Measurements from ENCODE around the gene CCNJL.
A peak's percentile ranks its signal among the peaks of the same experiment; 100 is the strongest.

The CCNJL gene, protein sequence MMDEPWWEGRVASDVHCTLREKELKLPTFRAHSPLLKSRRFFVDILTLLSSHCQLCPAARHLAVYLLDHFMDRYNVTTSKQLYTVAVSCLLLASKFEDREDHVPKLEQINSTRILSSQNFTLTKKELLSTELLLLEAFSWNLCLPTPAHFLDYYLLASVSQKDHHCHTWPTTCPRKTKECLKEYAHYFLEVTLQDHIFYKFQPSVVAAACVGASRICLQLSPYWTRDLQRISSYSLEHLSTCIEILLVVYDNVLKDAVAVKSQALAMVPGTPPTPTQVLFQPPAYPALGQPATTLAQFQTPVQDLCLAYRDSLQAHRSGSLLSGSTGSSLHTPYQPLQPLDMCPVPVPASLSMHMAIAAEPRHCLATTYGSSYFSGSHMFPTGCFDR

DNA sequence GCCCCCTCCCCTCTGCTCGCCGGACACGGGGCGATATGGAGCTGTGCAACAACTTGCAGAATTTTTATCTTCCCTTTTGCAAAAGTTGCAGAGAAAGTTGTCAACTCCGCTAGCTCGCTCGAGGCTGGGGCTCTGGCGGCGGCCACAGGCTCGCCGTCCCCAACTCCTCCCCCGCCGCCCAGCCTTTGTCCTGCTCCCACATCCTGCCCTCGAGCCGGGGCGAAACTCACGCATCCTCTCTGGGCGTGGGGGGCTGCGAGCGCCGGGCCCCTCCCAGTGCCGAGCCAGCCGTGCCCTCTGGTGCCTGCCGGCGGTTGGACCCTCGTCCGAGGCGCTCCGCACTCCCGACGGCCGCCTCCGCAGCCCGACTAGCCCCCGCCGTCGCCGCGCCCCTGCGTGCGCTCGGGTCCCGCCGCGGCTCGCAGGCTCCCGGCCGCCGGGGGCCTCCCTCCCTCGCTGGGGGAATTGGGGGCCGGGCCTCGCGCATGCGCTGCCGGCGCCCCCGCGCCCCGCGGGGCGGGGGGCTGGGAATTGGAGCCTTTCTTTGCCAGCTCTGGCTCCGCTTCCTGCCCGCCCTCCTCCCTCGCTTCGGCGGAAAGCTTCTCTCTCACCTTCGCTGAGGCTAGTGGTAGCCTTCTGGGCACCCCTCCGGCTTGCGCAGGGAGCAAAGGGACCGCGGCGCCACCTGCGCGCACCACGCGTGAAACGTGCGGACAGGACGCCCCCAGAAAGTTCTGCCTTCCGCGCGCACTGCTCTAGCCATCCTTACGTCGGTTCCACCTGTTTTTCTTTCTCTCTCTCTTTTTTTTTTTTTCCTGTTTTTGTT is at the start of gene CCNJL:
CCNJL (minus strand) TSS at position 431 of the 826 bp plus-strand sequence. CDS start 641 bp downstream, outside the sequence.
- Histone ChIP-seq H3K36me3 (ENCODE audit: control insufficient read depth, insufficient read depth, low read length) (no peaks in the 10 kb centered on the region), H3K9ac (ENCODE audit: low read length) (no peak within 1 kb of the TSS), H3K27ac (ENCODE audit: low read depth, low read length) (no peak within 1 kb of the TSS), H3K27me3 (ENCODE audit: control insufficient read depth, insufficient read depth, low read length) (peaks cover 5% of the 10 kb centered on the region), H3K4me1 (ENCODE audit: control insufficient read depth, insufficient read depth, low read length) (no peaks in the 10 kb centered on the region), H3K4me3 (ENCODE audit: low read length) (peak within 1 kb of the TSS; percentile 73)

DNA sequence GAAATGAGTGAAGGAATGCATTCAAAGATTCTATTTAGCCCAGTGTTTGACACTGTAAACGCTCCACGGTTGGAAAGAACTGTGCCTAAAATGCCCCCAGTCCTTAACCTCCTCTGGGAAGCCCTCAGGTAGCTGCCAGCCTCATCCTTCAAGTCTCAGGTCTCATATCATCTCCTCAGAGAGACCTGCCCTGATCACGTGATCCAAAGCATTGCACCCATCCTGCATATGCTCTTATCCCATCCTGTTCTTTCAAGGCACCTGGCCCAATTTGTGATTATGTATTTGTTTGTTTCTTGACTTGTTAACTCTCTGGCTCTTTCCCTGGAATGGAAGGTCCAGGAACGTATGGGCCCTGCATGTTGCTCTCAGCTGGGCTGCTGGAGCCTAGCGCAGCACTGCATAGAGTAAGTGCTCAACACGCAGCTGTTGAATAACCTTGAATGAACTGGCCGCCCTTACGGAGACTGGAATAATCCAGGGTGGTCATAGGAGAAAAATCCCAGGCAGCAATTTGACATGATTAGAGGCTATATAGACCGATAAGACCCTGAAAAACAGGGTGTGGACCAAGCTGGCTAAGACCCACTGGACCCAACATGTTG is 49.4 kb upstream of the CCNJL start:
- H3K27me3 ChIP-seq (ENCODE audit: control insufficient read depth, insufficient read depth, low read length) = no peaks in the 10 kb centered on the region
- peaks cover 7% of the 10 kb centered on the region for H3K4me1 ChIP-seq (ENCODE audit: control insufficient read depth, insufficient read depth, low read length)
- H3K27ac ChIP-seq (ENCODE audit: low read depth, low read length) = no peak overlapping the region
- H3K4me3 ChIP-seq (ENCODE audit: low read length) = no peak overlapping the region
- no peaks in the 10 kb centered on the region for H3K36me3 ChIP-seq (ENCODE audit: control insufficient read depth, insufficient read depth, low read length)
- H3K9ac ChIP-seq (ENCODE audit: low read length) = no peak overlapping the region

DNA sequence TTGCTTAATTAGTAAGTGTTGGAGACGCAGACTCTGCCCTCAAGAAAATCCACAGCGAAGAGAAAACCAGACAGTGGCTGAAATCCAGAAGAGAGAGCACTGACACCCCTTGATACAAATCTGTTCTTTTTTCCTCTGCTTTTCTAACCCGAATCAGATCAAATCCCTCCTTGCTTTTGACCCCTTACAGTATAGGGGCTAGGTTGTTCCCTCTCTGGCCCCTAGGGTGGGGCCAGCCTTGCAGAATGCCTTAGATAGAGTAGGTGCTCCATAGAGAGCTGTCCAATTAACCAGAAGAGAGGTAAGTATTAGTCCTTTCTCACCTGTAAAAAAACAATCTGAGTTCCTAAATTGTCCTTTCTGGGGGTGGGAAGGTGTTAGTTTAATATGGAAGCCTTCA is 47.9 kb upstream of the CCNJL start:
- peaks cover 7% of the 10 kb centered on the region for H3K4me1 ChIP-seq (ENCODE audit: control insufficient read depth, insufficient read depth, low read length)
- no peak overlapping the region for H3K27ac ChIP-seq (ENCODE audit: low read depth, low read length)
- no peaks in the 10 kb centered on the region for H3K27me3 ChIP-seq (ENCODE audit: control insufficient read depth, insufficient read depth, low read length)
- no peak overlapping the region for H3K4me3 ChIP-seq (ENCODE audit: low read length)
- H3K9ac ChIP-seq (ENCODE audit: low read length) = no peak overlapping the region
- no peaks in the 10 kb centered on the region for H3K36me3 ChIP-seq (ENCODE audit: control insufficient read depth, insufficient read depth, low read length)

DNA sequence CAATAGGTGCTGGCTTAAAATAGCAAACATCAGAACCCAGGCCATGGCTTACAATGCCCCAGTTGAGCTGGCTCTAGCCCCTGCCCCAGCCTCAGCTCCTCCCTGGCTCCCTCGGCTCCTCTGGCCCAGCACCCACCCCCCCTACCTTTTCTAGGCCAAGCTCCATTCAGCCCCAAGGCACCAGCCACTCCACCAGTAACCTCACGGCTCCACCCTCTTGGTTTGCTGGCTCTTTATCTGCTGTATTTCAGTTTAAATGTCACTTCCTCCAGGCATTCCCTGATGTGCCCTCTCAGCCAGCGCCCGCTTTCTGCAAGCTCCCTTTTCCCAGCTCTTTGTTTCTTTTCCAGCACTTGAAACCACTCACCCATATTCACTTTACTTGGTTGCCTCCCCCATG is 47.5 kb upstream of the CCNJL start:
- no peaks in the 10 kb centered on the region for H3K27me3 ChIP-seq (ENCODE audit: control insufficient read depth, insufficient read depth, low read length)
- no peak overlapping the region for H3K27ac ChIP-seq (ENCODE audit: low read depth, low read length)
- H3K4me1 ChIP-seq (ENCODE audit: control insufficient read depth, insufficient read depth, low read length) = peaks cover 7% of the 10 kb centered on the region
- no peak overlapping the region for H3K4me3 ChIP-seq (ENCODE audit: low read length)
- H3K9ac ChIP-seq (ENCODE audit: low read length) = no peak overlapping the region
- no peaks in the 10 kb centered on the region for H3K36me3 ChIP-seq (ENCODE audit: control insufficient read depth, insufficient read depth, low read length)

DNA sequence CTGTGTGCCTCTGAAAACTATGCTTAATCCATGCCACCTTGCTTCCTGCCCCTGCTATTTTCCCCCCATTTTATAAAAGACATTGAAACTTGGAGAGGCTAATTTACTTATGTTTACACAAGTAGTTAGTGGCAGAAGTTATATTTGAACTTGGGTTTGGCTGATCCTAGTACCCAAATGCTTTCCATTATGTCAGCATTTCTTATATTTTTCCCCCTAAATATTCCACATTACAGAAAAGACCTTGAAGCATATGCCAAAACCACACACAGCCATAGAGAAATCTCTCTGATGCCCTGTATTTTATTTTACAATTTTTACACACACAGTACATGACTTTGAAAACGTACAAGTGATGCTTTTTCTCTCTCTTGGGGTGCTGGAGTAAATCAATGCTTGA is 46.9 kb upstream of the CCNJL start:
- no peak overlapping the region for H3K27ac ChIP-seq (ENCODE audit: low read depth, low read length)
- no peak overlapping the region for H3K9ac ChIP-seq (ENCODE audit: low read length)
- no peaks in the 10 kb centered on the region for H3K36me3 ChIP-seq (ENCODE audit: control insufficient read depth, insufficient read depth, low read length)
- H3K4me3 ChIP-seq (ENCODE audit: low read length) = no peak overlapping the region
- no peaks in the 10 kb centered on the region for H3K27me3 ChIP-seq (ENCODE audit: control insufficient read depth, insufficient read depth, low read length)
- H3K4me1 ChIP-seq (ENCODE audit: control insufficient read depth, insufficient read depth, low read length) = peaks cover 7% of the 10 kb centered on the region

DNA sequence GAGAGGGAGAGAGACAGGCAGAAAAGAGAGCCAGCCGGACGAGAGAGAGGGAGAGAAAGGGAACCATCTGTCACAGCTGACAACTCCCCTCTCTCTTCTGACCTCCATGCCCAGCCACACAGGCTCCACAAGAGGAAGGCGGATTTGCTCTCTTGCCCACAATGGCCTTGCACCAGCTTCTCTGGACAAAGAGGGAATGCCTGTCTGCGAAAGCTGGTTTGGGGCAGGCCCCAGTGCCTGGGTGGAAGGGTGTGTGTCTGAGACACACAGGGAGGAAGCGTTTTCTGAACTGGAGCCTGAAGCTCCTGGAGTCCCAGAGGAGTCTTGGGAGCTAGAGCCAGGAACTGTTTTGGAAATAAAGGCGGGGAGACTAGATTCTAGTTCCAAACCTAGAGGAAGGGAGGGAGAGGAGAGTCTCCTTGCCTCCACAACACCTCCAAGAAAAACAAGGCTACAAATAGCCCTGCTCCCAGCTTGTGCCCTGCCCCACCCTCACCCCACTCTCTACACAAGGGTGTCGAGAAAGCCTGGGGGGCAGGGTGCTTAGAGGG is 45.6 kb upstream of the CCNJL start:
- H3K4me3 ChIP-seq (ENCODE audit: low read length) = peak overlapping the region; percentile 26
- peak overlapping the region; percentile 53 for H3K27ac ChIP-seq (ENCODE audit: low read depth, low read length)
- peaks cover 5% of the 10 kb centered on the region for H3K4me1 ChIP-seq (ENCODE audit: control insufficient read depth, insufficient read depth, low read length)
- no peak overlapping the region for H3K9ac ChIP-seq (ENCODE audit: low read length)
- H3K27me3 ChIP-seq (ENCODE audit: control insufficient read depth, insufficient read depth, low read length) = no peaks in the 10 kb centered on the region
- H3K36me3 ChIP-seq (ENCODE audit: control insufficient read depth, insufficient read depth, low read length) = no peaks in the 10 kb centered on the region

DNA sequence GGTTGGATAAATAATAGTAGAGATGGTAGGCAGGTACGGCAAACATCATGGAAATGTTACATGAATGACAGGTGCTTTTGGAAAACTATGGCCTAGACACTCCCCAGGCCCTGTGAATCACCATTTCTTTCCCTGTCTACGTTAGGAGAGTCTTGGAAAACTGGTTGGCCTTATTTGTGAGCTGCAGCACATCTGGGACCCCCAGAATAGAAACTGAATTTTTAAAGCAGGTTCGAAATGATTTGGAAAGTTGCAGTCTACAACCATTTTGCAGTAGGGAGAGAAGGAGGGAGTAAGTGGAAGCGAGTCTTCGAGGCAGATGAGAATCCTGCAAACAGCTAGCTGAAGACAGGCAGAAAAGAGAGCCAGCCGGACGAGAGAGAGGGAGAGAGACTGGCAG is 45.0 kb upstream of the CCNJL start:
- H3K36me3 ChIP-seq (ENCODE audit: control insufficient read depth, insufficient read depth, low read length) = no peaks in the 10 kb centered on the region
- peak overlapping the region; percentile 26 for H3K4me3 ChIP-seq (ENCODE audit: low read length)
- no peak overlapping the region for H3K9ac ChIP-seq (ENCODE audit: low read length)
- H3K4me1 ChIP-seq (ENCODE audit: control insufficient read depth, insufficient read depth, low read length) = peaks cover 5% of the 10 kb centered on the region
- H3K27me3 ChIP-seq (ENCODE audit: control insufficient read depth, insufficient read depth, low read length) = no peaks in the 10 kb centered on the region
- H3K27ac ChIP-seq (ENCODE audit: low read depth, low read length) = peak overlapping the region; percentile 53

DNA sequence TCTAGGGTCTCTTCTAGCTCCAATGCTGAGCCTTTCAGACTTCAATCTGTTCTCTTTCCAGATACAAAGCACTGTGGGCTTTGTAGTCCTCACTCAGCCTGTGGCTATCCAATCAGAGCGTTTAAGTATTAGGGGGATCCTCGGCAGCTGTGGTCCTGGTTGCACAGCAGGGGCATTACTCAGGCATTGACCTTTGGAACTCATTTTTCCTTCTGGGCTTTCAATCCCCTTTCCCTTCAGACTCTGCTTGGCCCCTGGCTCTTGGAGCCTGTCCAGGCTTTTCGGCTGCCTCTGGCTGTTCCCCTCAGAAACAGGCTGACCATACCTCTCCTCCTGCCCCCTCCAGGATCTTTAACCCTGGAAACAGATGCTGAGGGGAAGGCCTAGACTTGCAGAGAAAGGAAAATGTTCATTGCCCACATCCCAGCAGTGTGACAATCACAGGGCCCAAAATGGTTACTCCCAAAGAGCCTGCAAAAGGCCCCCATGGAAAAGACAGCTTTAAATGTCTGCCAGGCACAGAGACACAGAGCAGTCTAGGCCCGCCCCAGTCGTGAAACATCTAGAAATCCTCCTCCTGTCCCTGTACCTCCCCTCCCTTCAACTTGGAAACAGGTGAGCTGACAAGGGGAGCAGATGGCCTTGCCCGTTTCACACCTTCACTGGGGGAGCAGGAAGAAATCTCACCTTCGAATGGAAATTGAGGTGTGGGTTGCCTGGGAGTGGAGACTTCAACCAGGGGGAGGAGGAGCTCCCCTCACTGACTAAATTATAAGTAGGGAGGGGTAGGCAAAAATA is 44.4 kb upstream of the CCNJL start:
- Histone ChIP-seq H3K36me3 (ENCODE audit: control insufficient read depth, insufficient read depth, low read length) (no peaks in the 10 kb centered on the region), H3K9ac (ENCODE audit: low read length) (no peak overlapping the region), H3K4me3 (ENCODE audit: low read length) (no peak overlapping the region), H3K27ac (ENCODE audit: low read depth, low read length) (peak overlapping the region; percentile 53), H3K27me3 (ENCODE audit: control insufficient read depth, insufficient read depth, low read length) (no peaks in the 10 kb centered on the region), H3K4me1 (ENCODE audit: control insufficient read depth, insufficient read depth, low read length) (peaks cover 5% of the 10 kb centered on the region)

DNA sequence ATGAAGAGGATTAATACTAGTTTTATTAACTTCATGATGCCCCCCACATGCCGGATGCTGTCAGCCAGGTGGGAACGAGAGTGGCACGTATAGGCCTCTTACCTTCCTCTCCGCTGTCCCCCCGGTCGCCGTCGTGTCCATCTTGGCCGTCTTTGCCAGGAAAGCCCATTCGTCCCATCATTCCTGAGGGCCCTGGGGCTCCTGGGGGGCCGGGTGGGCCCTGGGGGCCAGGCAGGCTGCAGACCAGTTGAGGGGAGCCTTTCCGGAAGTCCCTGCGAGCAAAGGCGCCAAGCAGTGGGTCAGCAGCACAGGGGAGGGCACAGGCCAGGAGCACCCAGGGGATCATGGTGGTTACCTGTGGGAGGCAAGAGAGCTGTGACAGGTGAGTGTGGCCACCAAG is 42.3 kb upstream of the CCNJL start:
- peaks cover 5% of the 10 kb centered on the region for H3K4me1 ChIP-seq (ENCODE audit: control insufficient read depth, insufficient read depth, low read length)
- no peaks in the 10 kb centered on the region for H3K36me3 ChIP-seq (ENCODE audit: control insufficient read depth, insufficient read depth, low read length)
- H3K4me3 ChIP-seq (ENCODE audit: low read length) = no peak overlapping the region
- H3K27me3 ChIP-seq (ENCODE audit: control insufficient read depth, insufficient read depth, low read length) = no peaks in the 10 kb centered on the region
- H3K27ac ChIP-seq (ENCODE audit: low read depth, low read length) = no peak overlapping the region
- H3K9ac ChIP-seq (ENCODE audit: low read length) = no peak overlapping the region

DNA sequence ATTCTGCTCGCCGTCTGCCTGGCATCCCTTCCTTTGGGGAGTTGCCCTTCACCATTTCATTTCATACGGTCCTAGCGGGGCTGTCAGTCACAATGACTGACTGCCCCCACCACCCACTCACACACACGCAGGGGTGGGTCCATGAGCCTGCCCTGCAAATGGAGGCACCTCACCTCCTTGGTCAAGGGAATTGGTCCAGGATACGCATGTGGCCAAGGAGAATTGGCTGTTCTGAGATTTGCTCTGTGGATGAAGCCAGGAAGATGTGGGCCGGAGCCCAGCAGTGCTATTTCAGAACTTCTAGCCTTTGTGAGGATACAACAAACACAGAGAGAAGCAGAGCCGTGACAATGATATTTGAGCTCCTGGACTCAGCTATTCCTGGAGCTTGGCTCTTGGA is 41.0 kb upstream of the CCNJL start:
- Histone ChIP-seq H3K4me3 (ENCODE audit: low read length) (no peak overlapping the region), H3K36me3 (ENCODE audit: control insufficient read depth, insufficient read depth, low read length) (no peaks in the 10 kb centered on the region), H3K4me1 (ENCODE audit: control insufficient read depth, insufficient read depth, low read length) (peaks cover 5% of the 10 kb centered on the region), H3K27me3 (ENCODE audit: control insufficient read depth, insufficient read depth, low read length) (no peaks in the 10 kb centered on the region), H3K9ac (ENCODE audit: low read length) (no peak overlapping the region), H3K27ac (ENCODE audit: low read depth, low read length) (no peak overlapping the region)

DNA sequence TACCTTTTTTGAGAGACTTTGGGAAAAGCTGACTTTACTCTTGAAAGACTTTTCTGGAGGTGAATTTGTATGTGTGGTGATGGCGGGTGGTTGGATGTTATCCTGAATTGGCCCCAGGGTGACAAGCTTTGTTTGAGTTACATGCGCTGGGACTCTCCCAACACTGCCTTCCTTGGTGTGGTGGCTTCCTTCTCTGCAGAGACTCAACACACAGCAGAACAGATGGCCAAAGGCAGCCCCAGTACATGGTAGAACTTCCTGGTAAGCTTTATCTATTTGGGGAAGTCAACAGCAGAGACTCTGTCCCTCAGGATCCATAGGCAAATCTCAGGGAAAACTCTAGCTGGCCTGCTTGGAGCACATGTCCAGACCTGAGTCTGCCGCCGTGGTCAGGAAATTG is 39.9 kb upstream of the CCNJL start:
- Histone ChIP-seq H3K4me1 (ENCODE audit: control insufficient read depth, insufficient read depth, low read length) (peaks cover 2% of the 10 kb centered on the region), H3K36me3 (ENCODE audit: control insufficient read depth, insufficient read depth, low read length) (no peaks in the 10 kb centered on the region), H3K9ac (ENCODE audit: low read length) (no peak overlapping the region), H3K4me3 (ENCODE audit: low read length) (no peak overlapping the region), H3K27ac (ENCODE audit: low read depth, low read length) (no peak overlapping the region), H3K27me3 (ENCODE audit: control insufficient read depth, insufficient read depth, low read length) (no peaks in the 10 kb centered on the region)

DNA sequence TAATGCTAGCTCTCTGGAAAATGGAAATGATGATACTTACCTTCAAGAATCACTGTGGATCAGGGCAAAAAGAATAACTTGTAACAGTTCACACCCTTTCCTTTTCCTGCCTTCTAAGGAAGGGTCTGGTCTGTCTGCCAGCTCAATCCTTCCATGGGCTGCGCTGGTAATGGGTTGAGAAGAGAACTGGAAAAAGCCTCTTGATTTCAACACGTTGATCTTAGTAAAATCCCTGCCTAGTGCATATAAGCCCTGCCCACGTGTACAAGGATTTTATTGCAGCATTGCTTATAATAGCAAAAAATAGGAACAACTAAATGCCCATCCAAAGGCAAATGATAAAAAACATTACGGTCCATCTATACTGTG is 37.6 kb upstream of the CCNJL start:
- Histone ChIP-seq H3K4me3 (ENCODE audit: low read length) (no peak overlapping the region), H3K27ac (ENCODE audit: low read depth, low read length) (no peak overlapping the region), H3K27me3 (ENCODE audit: control insufficient read depth, insufficient read depth, low read length) (no peaks in the 10 kb centered on the region), H3K9ac (ENCODE audit: low read length) (no peak overlapping the region), H3K4me1 (ENCODE audit: control insufficient read depth, insufficient read depth, low read length) (no peaks in the 10 kb centered on the region), H3K36me3 (ENCODE audit: control insufficient read depth, insufficient read depth, low read length) (no peaks in the 10 kb centered on the region)
